Upper lobe of left lung (tissue), 4 donors: Measurements from ENCODE around the gene LIPT2.

Source experiments
- CTCF ChIP-seq, 6 experiments: fragments of 450-650 bp in 4 of 6; fragments of 200-600 bp in 2 of 6; sonication (generic) in 2 of 6; IDR thresholded peaks; one replicate each; pipeline ENCODE4 v1.5.1; 2016 to 2019; ENCODE audit warnings: antibody characterized with exemption in 6 of 6
- POLR2A ChIP-seq, 4 donors: fragments of 450-650 bp; IDR thresholded peaks; one replicate each; pipeline ENCODE4 v1.5.1; 2016 to 2017; ENCODE audit warnings: antibody characterized with exemption in 4 of 4, mild to moderate bottlenecking in 2 of 4
- POLR2AphosphoS5 ChIP-seq, 2 donors: sonication (generic); formaldehyde crosslinking; IDR thresholded peaks; one replicate each; pipeline ENCODE4 v1.5.1; 2017; ENCODE audit warnings: antibody characterized with exemption in 2 of 2

DNA sequence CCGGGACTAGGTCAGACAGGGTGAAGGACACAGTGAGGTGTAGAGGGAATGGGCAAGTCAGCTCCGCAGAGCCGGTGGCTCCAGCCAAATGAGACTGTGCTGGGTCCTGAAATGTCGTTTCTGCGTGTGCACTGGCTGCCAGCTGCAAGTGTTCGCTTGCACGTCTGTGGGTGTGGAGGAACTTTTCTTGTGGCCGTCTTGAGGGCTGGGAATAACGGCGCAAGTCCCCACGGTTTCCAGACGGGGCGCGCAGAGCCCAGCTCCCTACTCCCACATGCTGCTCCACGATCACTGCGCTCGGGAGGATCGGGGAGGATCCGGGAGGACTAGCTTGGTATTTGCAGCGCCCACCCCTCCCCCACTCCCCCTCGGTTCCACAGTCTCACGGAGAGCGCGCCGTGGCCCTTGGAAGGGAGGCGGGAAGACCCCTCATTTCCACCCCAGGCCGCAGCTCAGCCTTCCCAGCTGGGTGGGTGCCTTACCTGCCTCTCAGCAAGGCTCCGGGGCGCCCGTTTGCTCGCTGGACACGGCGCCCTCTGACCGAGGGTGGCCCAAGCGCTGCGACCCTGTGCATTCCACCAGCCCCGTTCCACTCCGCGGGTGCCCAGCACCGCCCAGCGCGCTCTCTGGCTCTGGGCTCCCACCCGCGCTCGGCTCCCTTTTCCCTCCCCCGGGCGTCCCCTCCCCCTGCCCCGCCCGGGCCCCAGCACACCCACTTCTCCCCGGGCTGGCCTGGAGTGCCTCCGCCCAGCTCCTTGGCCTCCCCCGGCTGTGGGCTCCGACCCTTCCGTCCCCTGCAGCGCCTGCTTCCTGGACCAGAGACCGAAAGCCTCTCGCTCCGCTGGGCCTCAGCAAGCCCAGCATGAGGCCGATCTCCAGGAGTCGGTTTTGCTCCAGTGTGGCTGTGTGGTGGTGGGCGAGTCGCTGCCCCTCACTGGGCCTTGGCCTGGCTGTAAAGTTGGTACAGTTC is 26.3 kb downstream of the LIPT2 start, which contains the start of gene KCNE3:
- TF ChIP-seq CTCF (IDR thresholded peaks at IDR 0.05) (no peak), POLR2A (IDR thresholded peaks at IDR 0.05) (peak in 1 of 4 donors; percentile 57), POLR2AphosphoS5 (IDR thresholded peaks at IDR 0.05) (no peak)
